DMS114 treated with DMSO at 0.1 percent for 48 hours (cell line): Measurements from ENCODE around the gene MAN1C1.

Experiments used
- DNase-seq: peaks from one replicate; lab custom pipeline; 2025; ENCODE audit not compliant: unreplicated experiment; lab: John Stamatoyannopoulos, UW

MAN1C1 gene

GRCh38 chr1:25813071-25813733 lies 196.6 kb downstream of the MAN1C1 start:
- DNase-seq: no peak

- no peak for DNase-seq
These were observed 197.3 kb downstream of the MAN1C1 start for GRCh38 chr1:25813734-25814471.

GRCh38 chr1:25814549-25815087 lies 198.0 kb downstream of the MAN1C1 start:
- DNase-seq: no peak

- DNase-seq: no peak
These were observed 198.9 kb downstream of the MAN1C1 start for GRCh38 chr1:25815208-25816111.

GRCh38 chr1:25816112-25816718 lies 199.6 kb downstream of the MAN1C1 start:
- DNase-seq: no peak

- no peak for DNase-seq
These were observed 201.4 kb downstream of the MAN1C1 start for GRCh38 chr1:25817840-25818501.

- DNase-seq: no peak
These were observed 202.0 kb downstream of the MAN1C1 start for GRCh38 chr1:25818569-25818968.

GRCh38 chr1:25819491-25820246 lies 203.1 kb downstream of the MAN1C1 start, which contains the start of gene MTFR1L:
Gene MTFR1L, plus strand, starts transcription at chr1:25819954. Its CDS starts 3,151 bp downstream, at chr1:25823105.
- peak; percentile 49 for DNase-seq

- DNase-seq: no peak
These were observed 203.9 kb downstream of the MAN1C1 start for GRCh38 chr1:25820247-25821111.

GRCh38 chr1:25821112-25821476 lies 204.5 kb downstream of the MAN1C1 start:
- DNase-seq: no peak

- no peak for DNase-seq
These were observed 205.1 kb downstream of the MAN1C1 start for GRCh38 chr1:25821630-25822091.

- no peak for DNase-seq
These were observed 209.0 kb downstream of the MAN1C1 start for GRCh38 chr1:25825605-25826004.

- DNase-seq: no peak
These were observed 210.0 kb downstream of the MAN1C1 start for GRCh38 chr1:25826571-25826970.

GRCh38 chr1:25828491-25828890 lies 211.9 kb downstream of the MAN1C1 start:
- no peak for DNase-seq

GRCh38 chr1:25829046-25829445 lies 212.5 kb downstream of the MAN1C1 start:
- DNase-seq: no peak

- DNase-seq: no peak
These were observed 215.1 kb downstream of the MAN1C1 start for GRCh38 chr1:25831569-25832196.

- no peak for DNase-seq
These were observed 215.9 kb downstream of the MAN1C1 start for GRCh38 chr1:25832336-25833037.
